ENCODE results near the gene KRTAP5-3. TPM values are rescaled to one million over a fixed set of nuclear protein-coding genes. Genes with fewer than 3 reads are reported as not detected.

Gene KRTAP5-3
- polyA plus RNA-seq, 2 of the 4 experiments (the other 2 are of a cell fraction) = not detected

- Histone ChIP-seq H3K4me1 (no peaks in the 10 kb centered on the region; the same call in 2 of the 3 replicates), H3K4me3 (no peak overlapping the region), H3K27ac (no peak overlapping the region), H3K9me3 (no peaks in the 10 kb centered on the region), H3K4me2 (no peak overlapping the region)
- ChIA-PET POLR2A (no interaction called here), CTCF (interaction anchor here (0.6 to 12.2 kb wide), 15 partner anchors 9 to 502 kb away, joined by 3 to 350 read pairs (median 7); partner anchors contain the start of gene INS)
- DNase-seq (ENCODE audit: low read depth in 1 of 2, low spot score in 1 of 2) = no peak
- FAIRE-seq = no peak
- WGBS (ENCODE audit: missing lambda C conversion rate) = 39% methylated on average over 7 of the region's 7 CpGs
- TF ChIP-seq POLR2AphosphoS2 (conservative IDR thresholded peaks at IDR 0.05; ENCODE audit: low read length) (no peak), MYC (IDR thresholded peaks at IDR 0.05; ENCODE audit: borderline replicate concordance, low read length) (no peak), TFCP2L1 (CRISPR knock-in tag; IDR thresholded peaks at IDR 0.05) (no peak), HOXA7 (CRISPR knock-in tag; IDR thresholded peaks at IDR 0.05) (no peak), RFX5 (IDR thresholded peaks at IDR 0.05) (no peak), MAFK (IDR thresholded peaks at IDR 0.05; ENCODE audit: partially characterized antibody) (no peak), PBX3 (IDR thresholded peaks at IDR 0.05) (no peak), RARB (CRISPR knock-in tag; IDR thresholded peaks at IDR 0.05) (no peak), RNF2 (IDR thresholded peaks at IDR 0.05; ENCODE audit: borderline replicate concordance, low read depth) (no peak), HOXB5 (CRISPR knock-in tag; IDR thresholded peaks at IDR 0.05) (no peak), CTCF (IDR thresholded peaks at IDR 0.05) (no peak), NR3C1 (IDR thresholded peaks at IDR 0.05) (no peak), POLR2A (IDR thresholded peaks at IDR 0.05; ENCODE audit: low read length) (no peak), FOXS1 (CRISPR knock-in tag; IDR thresholded peaks at IDR 0.05) (no peak), ESRRA (IDR thresholded peaks at IDR 0.05; ENCODE audit: borderline replicate concordance, low read length) (no peak)
- no peak for ATAC-seq
Measured at GRCh38 chr11:1651411-1651980, 43.2 kb upstream of the KRTAP5-3 start.

GRCh38 chr11:1650918-1651262 lies 42.6 kb upstream of the KRTAP5-3 start:
- 22% methylated on average over 4 of the region's 5 CpGs for WGBS (ENCODE audit: missing lambda C conversion rate)
- POLR2A ChIA-PET = no interaction called here
- CTCF ChIA-PET = interaction anchor here (0.6 to 12.2 kb wide), 16 partner anchors 9 to 503 kb away, joined by 3 to 350 read pairs (median 4); partner anchors contain the start of gene INS

More at GRCh38 chr11:1650918-1651262, 42.6 kb upstream of the KRTAP5-3 start:
- Histone ChIP-seq H3K4me3 (no peak overlapping the region), H3K9me3 (no peaks in the 10 kb centered on the region), H3K27ac (no peak overlapping the region), H3K4me1 (no peaks in the 10 kb centered on the region; the same call in 2 of the 3 replicates), H3K4me2 (no peak overlapping the region)
- no peak for TF ChIP-seq HOXA7 (CRISPR knock-in tag; IDR thresholded peaks at IDR 0.05)
- no peak for TF ChIP-seq MAZ (IDR thresholded peaks at IDR 0.05; ENCODE audit: borderline replicate concordance, low read depth, low read length)
- no peak for TF ChIP-seq PBX3 (IDR thresholded peaks at IDR 0.05)
- TF ChIP-seq RNF2 (IDR thresholded peaks at IDR 0.05; ENCODE audit: borderline replicate concordance, low read depth) = no peak
- TF ChIP-seq EHMT2 (IDR thresholded peaks at IDR 0.05; ENCODE audit: low read depth) = no peak
- TF ChIP-seq CEBPB (IDR thresholded peaks at IDR 0.05) = no peak
- no peak for TF ChIP-seq POLR2A (IDR thresholded peaks at IDR 0.05; ENCODE audit: low read length)
- no peak for TF ChIP-seq KDM1A (IDR thresholded peaks at IDR 0.05; ENCODE audit: low read depth)
- TF ChIP-seq NPAS2 (CRISPR knock-in tag; IDR thresholded peaks at IDR 0.05; ENCODE audit: borderline replicate concordance) = no peak
- no peak for TF ChIP-seq TP53 (CRISPR knock-in tag; IDR thresholded peaks at IDR 0.05)
- TF ChIP-seq E2F6 (IDR thresholded peaks at IDR 0.05; ENCODE audit: borderline replicate concordance, low read depth) = no peak
- TF ChIP-seq HEYL (CRISPR knock-in tag; IDR thresholded peaks at IDR 0.05) = no peak
- no peak for TF ChIP-seq PHF8 (IDR thresholded peaks at IDR 0.05; ENCODE audit: borderline replicate concordance, low read depth)
- no peak for TF ChIP-seq ZNF302 (CRISPR knock-in tag; IDR thresholded peaks at IDR 0.05)
- TF ChIP-seq EHF (CRISPR knock-in tag; IDR thresholded peaks at IDR 0.05) = no peak
- no peak for TF ChIP-seq JUNB (IDR thresholded peaks at IDR 0.05)
- no peak for DNase-seq (ENCODE audit: low read depth in 1 of 2, low spot score in 1 of 2)
- ATAC-seq = no peak
- no peak for FAIRE-seq

All from A549 (cell line).